ENCODE measurements around the gene COG5.
"Not testable (repeated sequence)": the region's sequence is repeated elsewhere in the genome, so short reads cannot be mapped to it uniquely, and the experiment has no call there.

COG5 gene

GRCh38 chr7:107258737-107259136, 305.0 kb downstream of the COG5 start:
- no peak for DNase-seq

GRCh38 chr7:107255602-107256001, 308.1 kb downstream of the COG5 start:
- no peak for DNase-seq

DNA sequence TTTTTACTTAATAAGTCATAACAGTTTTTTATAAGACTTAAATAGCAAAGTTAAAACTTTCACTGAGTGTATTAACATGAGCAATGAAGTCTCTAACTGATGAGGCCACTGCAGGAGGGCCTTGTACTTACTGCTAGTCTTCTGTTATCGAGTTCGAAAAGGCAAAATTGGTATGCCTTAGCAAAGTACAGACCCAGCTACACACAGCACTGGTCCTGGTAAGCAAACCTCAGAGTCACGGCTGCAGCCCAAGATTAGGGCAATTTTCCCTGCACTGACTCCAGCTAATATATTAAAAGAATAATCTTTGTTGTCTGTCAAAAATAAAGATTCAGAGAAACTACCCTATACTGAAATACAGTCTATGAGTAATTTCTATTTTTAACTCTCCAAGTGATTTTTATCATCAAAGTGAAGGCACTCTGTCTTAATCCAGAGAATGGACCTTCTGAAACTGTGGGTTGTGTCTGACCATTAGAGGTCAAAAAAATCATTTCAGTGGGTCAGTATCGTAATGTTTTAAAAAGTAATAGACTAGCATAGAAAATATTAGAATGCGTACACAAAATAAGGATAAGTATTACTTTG, 309.2 kb downstream of the COG5 start:
- DNase-seq = no peak

GRCh38 chr7:107253599-107253998, 310.1 kb downstream of the COG5 start:
- no peak for DNase-seq

- no peak for DNase-seq
Measured at GRCh38 chr7:107251963-107252362, 311.8 kb downstream of the COG5 start.

DNA sequence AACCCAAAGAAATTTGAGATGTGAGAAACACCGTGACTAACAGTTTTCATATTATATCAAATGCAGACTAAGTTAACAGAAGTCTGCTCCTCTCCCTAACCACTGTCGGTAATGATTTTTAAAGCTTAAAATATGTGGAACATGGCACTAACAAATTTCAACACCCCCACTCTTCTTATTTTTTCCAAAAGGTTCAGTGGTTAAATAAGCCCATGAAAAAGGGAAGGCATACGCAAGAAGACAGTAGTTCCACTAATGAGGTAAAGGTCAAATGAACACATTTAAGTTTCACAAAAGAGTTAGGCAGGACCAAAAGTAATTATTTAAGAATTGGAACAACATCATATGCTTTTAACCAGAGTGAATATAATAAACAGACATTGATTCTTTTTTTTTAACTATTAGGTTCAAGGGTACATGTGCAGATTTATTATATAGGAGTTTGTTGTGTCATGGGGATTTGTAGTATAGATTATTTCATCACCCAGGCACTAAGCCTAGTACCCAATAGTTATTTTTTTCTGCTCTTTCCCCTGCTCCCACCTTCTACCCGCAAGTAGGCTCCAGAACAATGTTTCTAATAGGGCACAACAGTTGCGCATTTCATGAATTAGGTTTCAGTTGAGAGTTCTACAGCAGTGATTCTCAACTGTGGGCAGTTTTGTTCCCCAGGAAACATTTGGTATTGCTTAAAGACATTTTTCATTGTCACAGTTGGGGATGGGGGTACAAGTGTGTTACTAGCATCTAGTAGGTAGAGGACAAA, 315.0 kb downstream of the COG5 start:
- DNase-seq = no peak

- not testable (repeated sequence) for DNase-seq
Measured at GRCh38 chr7:107246836-107247235, 316.9 kb downstream of the COG5 start.

GRCh38 chr7:107244613-107245012, 319.1 kb downstream of the COG5 start:
- no peak for DNase-seq

- no peak for DNase-seq
Measured at GRCh38 chr7:107242267-107242666, 321.5 kb downstream of the COG5 start.

DNA sequence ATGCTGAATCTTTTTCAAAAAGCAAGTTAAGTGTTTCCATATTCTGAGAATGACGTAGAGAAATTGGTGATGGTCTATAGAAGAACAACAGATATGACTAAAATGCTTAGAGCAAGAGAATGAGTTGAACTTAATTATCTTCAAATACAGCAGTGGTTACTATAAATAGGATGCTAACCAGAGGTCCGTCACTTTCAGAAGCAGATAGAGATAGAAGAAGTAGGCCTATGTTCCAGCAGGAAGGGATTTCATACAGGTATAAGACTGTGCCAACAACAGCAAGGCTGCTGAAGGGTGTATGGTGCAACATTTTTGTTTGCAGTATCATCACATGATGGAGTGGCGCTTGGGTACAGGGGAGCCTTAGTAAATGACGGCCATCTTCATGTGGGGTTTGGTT, 326.3 kb downstream of the COG5 start:
- DNase-seq = no peak

- no peak for DNase-seq
Measured at GRCh38 chr7:107236862-107237261, 326.9 kb downstream of the COG5 start.

DNA sequence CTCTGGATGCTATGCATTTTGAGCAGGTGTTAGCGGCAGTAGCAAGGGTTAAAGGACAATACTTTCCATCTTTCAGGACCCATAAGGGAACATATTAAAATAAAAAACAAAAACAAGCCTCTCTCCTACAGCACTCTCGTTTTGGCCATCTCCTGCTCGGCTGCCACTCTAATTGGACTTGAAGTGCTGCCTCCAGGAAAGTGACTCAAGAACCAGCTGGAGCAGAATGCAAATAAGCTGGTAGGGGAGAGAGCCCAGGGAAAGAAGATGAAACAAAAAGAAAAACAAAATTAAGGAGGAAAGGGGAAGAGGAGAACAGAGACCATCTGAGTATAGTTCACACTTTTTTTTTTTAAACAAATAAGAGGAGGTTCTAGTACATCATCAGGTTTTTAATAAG, 329.3 kb downstream of the COG5 start:
- DNase-seq = no peak

DNA sequence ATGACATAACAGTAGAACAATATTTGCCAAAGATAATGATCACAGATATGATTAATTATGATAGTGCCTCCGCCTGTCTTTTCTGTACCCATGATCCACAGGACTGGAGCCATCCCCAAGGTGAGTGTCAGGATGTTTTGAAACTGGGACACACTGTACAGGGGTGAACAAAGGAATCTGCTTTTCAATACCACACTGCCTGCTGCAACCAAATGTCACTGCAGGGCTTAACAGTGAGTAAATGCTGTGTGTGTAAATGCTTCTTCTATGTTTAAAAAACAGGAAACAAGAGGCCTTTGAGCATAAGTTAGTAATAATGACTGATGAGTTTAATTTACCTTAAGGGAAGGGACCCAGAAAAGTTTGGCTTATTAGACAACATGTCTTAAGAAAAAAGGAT, 329.7 kb downstream of the COG5 start:
- no peak for DNase-seq

DNA sequence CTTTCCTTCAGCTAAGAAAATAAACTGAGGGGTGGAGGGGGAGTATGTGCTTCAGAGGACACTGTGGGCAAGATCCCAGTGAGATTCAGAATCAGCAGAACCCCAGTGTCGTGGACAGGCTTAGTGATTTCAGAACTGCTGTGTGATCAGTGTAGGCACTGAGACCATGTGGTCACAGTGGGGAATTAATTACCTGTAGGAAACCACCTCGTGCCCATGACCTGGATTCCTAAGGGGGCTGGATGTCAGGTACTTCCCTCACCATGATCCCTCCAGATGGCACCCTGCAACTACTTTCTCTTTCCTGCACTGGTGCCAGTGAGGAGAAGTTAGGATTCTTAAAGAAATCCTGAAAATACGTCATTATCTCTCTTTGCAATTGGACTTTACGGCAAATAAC, 330.5 kb downstream of the COG5 start:
- no peak for DNase-seq

GRCh38 chr7:107232568-107233090, 331.1 kb downstream of the COG5 start:
- no peak for DNase-seq

GRCh38 chr7:107230334-107230733, 333.4 kb downstream of the COG5 start:
- DNase-seq = no peak

DNA sequence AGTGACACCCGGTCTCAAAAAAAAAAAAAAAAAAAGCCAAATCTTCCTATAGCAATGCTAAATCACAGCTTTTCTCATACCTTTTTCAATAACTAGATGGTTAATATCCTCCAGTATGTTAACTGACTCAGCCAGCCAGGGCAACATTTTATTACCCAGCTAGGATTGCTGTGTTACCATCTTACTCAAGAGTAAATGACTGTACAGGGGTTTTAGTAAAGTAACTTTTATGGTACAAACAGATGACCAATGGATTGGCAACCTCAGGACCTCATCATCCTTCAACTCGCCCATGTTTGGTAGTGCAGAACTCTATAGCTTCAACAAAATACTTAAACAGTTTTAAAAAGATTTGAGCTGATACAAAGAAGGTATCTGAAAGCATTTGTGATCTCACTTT, 335.4 kb downstream of the COG5 start:
- no peak for DNase-seq

DNA sequence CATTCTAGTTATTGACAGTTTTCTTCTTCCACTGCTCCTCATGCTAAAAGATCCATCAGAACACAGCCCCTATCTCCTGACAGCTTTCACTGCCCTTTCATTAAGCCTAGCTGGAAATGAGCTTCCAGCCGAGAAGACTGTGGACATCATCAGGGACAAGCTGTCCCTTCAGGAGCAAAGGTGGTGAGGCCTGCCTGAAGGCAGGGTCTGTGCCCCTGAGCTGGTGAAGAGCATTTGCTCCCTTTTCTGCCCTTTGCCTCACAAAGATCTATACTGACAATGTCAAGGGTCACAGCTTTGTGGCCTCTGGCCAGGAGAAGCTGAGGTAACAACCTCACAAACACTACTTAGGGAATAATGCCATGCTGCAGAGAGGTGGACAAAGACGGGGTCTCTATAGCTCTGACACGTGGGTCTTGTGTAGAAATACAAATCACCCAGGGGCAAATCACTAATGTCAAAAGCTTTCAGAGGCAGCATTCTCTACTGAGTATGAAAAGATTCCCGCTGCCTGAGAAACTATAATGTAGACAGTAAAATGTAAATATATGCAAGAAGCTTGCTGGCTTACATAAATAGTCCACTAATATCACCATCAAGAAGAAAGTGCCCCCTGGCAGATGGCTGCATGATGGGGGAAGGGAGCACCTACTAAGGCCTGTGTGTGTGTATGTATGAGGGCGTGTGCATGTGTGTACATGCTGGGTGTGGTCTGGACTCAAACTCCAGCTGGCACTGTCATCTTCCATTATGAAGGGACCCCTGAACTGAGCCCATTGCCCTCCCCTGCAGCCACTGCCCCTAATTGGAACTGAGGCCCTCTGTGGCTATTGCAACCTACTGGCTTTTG, 339.1 kb downstream of the COG5 start:
- DNase-seq = no peak

DNA sequence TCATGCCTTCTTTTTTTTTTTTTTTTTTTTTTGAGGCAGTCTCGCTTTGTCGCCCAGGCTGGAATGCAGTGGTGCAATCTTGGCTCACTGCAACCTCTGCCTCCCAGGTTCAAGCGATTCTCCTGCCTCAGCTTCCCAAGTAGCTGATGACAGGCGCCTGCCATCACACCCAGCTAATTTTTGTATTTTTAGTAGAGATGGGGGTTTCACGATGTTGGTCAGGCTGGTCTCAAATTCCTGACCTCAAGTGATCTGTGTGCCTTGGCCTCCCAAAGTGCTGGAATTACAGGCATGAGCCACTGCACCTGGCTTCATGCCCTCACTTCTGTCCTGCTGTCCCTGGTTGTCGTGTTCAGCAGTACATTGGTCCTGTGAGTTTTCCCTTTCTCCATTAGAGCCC, 342.9 kb downstream of the COG5 start:
- DNase-seq = not testable (repeated sequence)

- no peak for DNase-seq
Measured at GRCh38 chr7:107220356-107220755, 343.4 kb downstream of the COG5 start.

GRCh38 chr7:107219563-107220244, 344.0 kb downstream of the COG5 start:
- DNase-seq = no peak

- DNase-seq = no peak
Measured at GRCh38 chr7:107213945-107214344, 349.8 kb downstream of the COG5 start.

- DNase-seq = no peak
Measured at GRCh38 chr7:107213193-107213788, 350.4 kb downstream of the COG5 start.
